ENCODE results near the gene PLCD1. TPM values are rescaled to one million over a fixed set of nuclear protein-coding genes. Genes with fewer than 3 reads are reported as not detected.
"Not testable (repeated sequence)": the region's sequence is repeated elsewhere in the genome, so short reads cannot be mapped to it uniquely, and the experiment has no call there.

The PLCD1 gene
- total RNA-seq, 6 experiments from 2014 or later, result 11.1 to 22.4 (median 17.6) TPM

GRCh38 chr3:37991823-37992222, 37.6 kb downstream of the PLCD1 start:
- Mint-ChIP-seq H3K27me3 (ENCODE audit: insufficient read depth) (peaks cover 11% of the 10 kb centered on the region), H3K27ac (no peak overlapping the region), H3K9me3 (no peaks in the 10 kb centered on the region), H3K4me1 (ENCODE audit: low read depth) (peaks cover 35% of the 10 kb centered on the region), H3K36me3 (ENCODE audit: low read depth) (peaks cover 7% of the 10 kb centered on the region), H3K4me3 (no peak overlapping the region)
- TF ChIP-seq, protein P1, sequence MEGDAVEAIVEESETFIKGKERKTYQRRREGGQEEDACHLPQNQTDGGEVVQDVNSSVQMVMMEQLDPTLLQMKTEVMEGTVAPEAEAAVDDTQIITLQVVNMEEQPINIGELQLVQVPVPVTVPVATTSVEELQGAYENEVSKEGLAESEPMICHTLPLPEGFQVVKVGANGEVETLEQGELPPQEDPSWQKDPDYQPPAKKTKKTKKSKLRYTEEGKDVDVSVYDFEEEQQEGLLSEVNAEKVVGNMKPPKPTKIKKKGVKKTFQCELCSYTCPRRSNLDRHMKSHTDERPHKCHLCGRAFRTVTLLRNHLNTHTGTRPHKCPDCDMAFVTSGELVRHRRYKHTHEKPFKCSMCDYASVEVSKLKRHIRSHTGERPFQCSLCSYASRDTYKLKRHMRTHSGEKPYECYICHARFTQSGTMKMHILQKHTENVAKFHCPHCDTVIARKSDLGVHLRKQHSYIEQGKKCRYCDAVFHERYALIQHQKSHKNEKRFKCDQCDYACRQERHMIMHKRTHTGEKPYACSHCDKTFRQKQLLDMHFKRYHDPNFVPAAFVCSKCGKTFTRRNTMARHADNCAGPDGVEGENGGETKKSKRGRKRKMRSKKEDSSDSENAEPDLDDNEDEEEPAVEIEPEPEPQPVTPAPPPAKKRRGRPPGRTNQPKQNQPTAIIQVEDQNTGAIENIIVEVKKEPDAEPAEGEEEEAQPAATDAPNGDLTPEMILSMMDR (IDR thresholded peaks at IDR 0.05), result no peak
- DNase-seq, result no peak

GRCh38 chr3:37991109-37991508, 38.3 kb downstream of the PLCD1 start:
- TF ChIP-seq, protein P1 (IDR thresholded peaks at IDR 0.05), result no peak
- Mint-ChIP-seq H3K4me1 (ENCODE audit: low read depth) (peaks cover 29% of the 10 kb centered on the region), H3K9me3 (no peaks in the 10 kb centered on the region), H3K36me3 (ENCODE audit: low read depth) (no peaks in the 10 kb centered on the region), H3K27ac (no peak overlapping the region), H3K27me3 (ENCODE audit: insufficient read depth) (peaks cover 12% of the 10 kb centered on the region), H3K4me3 (no peak overlapping the region)
- no peak for DNase-seq

DNA sequence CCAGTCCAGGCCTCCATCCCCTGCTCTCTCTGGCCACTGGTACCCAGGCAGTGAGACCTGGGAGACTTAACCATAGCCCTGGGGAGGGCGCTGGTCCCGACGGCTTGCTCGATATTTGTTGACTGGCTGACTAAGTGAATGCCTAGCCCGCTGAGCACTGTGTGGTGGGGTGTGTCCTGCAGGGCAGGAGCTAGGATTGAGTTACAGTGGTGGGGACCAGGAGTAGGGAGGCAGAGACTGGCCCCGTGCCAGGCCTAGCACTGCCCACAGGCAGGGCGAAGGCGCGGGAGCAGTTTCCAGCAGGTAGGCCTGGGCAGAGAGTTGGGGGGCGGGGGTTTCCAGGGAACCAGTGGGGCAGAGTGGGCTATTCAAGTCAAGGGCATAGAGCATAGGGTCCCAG, 38.9 kb downstream of the PLCD1 start, which contains the start of gene VILL:
Gene VILL (plus strand): TSS at position 260 of the 400 bp plus-strand sequence. CDS start 2,887 bp downstream, outside the sequence.
- TF ChIP-seq, protein P1 (IDR thresholded peaks at IDR 0.05), result no peak
- no peaks in the 10 kb centered on the region for H3K36me3 Mint-ChIP-seq (ENCODE audit: low read depth)
- DNase-seq, result no peak
- peaks cover 26% of the 10 kb centered on the region for H3K4me1 Mint-ChIP-seq (ENCODE audit: low read depth)
- H3K4me3 Mint-ChIP-seq, result no peak within 1 kb of the TSS
- H3K27ac Mint-ChIP-seq, result no peak within 1 kb of the TSS
- peaks cover 15% of the 10 kb centered on the region for H3K27me3 Mint-ChIP-seq (ENCODE audit: insufficient read depth)
- no peaks in the 10 kb centered on the region for H3K9me3 Mint-ChIP-seq

GRCh38 chr3:37989821-37990480, 39.5 kb downstream of the PLCD1 start:
- Mint-ChIP-seq H3K4me3 (no peak overlapping the region), H3K27ac (no peak overlapping the region), H3K27me3 (ENCODE audit: insufficient read depth) (peaks cover 15% of the 10 kb centered on the region), H3K9me3 (no peaks in the 10 kb centered on the region), H3K4me1 (ENCODE audit: low read depth) (peaks cover 21% of the 10 kb centered on the region), H3K36me3 (ENCODE audit: low read depth) (no peaks in the 10 kb centered on the region)
- no peak for DNase-seq
- TF ChIP-seq, protein P1 (IDR thresholded peaks at IDR 0.05), result no peak

GRCh38 chr3:37988931-37989525, 40.4 kb downstream of the PLCD1 start:
- TF ChIP-seq, protein P1 (IDR thresholded peaks at IDR 0.05), result no peak
- Mint-ChIP-seq H3K4me3 (no peak overlapping the region), H3K36me3 (ENCODE audit: low read depth) (no peaks in the 10 kb centered on the region), H3K27me3 (ENCODE audit: insufficient read depth) (peaks cover 15% of the 10 kb centered on the region), H3K4me1 (ENCODE audit: low read depth) (peaks cover 11% of the 10 kb centered on the region), H3K9me3 (no peaks in the 10 kb centered on the region), H3K27ac (no peak overlapping the region)
- no peak for DNase-seq

DNA sequence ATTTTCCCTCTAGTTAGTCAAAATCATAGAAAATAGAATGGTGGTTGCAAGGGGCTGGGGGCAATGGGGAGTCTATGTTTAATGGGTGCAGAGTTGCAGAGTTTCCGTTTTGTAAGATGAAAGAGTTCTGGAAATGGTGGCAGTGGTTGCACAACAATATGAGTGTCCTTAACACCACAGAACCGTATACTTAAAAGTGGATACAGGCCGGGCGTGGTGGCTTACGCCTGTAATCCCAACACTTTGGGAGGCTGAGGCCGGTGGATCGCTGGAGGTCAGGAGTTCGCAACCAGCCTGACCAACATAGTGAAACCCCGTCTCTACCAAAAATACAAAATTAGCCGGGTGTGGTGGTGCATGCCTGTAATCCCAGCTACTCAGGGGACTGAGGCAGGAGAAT, 41.1 kb downstream of the PLCD1 start:
- DNase-seq; H3K36me3 Mint-ChIP-seq (ENCODE audit: low read depth); H3K4me3 Mint-ChIP-seq; H3K27ac Mint-ChIP-seq; H3K9me3 Mint-ChIP-seq; H3K4me1 Mint-ChIP-seq (ENCODE audit: low read depth): not testable (repeated sequence)
- peaks cover 12% of the 10 kb centered on the region for H3K27me3 Mint-ChIP-seq (ENCODE audit: insufficient read depth)

Measured in HFFc6 (cell line).